ENCODE measurements around the gene LUC7L.
A peak's percentile ranks its signal among the peaks of the same experiment; 100 is the strongest.

LUC7L gene

GRCh38 chr16:194516-194915 is 34.7 kb downstream of the LUC7L start:
- no peak for DNase-seq (ENCODE audit: low read depth)
- TF ChIP-seq, protein P1, sequence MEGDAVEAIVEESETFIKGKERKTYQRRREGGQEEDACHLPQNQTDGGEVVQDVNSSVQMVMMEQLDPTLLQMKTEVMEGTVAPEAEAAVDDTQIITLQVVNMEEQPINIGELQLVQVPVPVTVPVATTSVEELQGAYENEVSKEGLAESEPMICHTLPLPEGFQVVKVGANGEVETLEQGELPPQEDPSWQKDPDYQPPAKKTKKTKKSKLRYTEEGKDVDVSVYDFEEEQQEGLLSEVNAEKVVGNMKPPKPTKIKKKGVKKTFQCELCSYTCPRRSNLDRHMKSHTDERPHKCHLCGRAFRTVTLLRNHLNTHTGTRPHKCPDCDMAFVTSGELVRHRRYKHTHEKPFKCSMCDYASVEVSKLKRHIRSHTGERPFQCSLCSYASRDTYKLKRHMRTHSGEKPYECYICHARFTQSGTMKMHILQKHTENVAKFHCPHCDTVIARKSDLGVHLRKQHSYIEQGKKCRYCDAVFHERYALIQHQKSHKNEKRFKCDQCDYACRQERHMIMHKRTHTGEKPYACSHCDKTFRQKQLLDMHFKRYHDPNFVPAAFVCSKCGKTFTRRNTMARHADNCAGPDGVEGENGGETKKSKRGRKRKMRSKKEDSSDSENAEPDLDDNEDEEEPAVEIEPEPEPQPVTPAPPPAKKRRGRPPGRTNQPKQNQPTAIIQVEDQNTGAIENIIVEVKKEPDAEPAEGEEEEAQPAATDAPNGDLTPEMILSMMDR (IDR thresholded peaks at IDR 0.05; ENCODE audit: insufficient read depth, low read depth, low read length, missing control alignments), result no peak
- no peak overlapping the region for H3K4me3 ChIP-seq (ENCODE audit: low read length)

DNA sequence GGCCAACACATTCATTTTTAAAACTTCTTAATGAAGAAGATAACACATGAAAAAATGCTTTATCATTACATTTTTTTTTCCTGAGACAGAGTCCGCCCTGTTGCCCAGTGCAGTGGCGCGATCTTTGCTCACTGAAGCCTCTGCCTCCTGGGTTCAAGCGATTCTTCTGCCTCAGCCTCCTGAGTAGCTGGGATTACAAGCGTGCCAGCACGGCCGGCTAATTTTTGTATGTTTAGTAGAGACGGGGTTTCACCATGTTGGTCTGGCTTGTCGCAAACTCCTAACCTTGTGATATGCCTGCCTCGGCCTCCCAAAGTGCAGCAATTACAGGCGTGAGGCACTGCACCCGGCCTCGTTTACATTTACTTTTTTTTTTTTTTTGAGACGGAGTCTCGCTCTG is 35.8 kb downstream of the LUC7L start:
- DNase-seq (ENCODE audit: low read depth), result no peak
- TF ChIP-seq, protein P1 (IDR thresholded peaks at IDR 0.05; ENCODE audit: insufficient read depth, low read depth, low read length, missing control alignments), result no peak
- no peak overlapping the region for H3K4me3 ChIP-seq (ENCODE audit: low read length)

DNA sequence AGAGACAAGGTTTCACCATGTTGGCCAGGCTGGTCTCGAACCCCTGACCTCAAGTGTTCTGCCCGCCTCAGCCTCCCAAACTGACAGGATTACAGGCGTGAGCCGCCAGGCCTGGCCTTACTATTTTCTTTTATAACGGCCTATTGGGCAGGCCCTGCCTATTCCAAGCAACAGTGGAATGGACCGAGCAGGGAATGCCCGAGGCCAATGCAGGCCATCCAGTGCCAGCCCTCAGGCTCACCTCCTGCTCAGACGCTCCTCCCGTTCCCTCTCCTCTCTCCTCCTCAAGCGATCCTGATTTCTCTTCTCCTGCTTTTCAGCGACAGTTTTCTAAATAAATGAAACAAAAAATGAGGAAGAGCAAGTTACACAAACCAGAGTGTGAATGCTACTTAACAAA is 36.6 kb downstream of the LUC7L start:
- no peak overlapping the region for H3K4me3 ChIP-seq (ENCODE audit: low read length)

GRCh38 chr16:191831-192230 is 37.4 kb downstream of the LUC7L start:
- TF ChIP-seq, protein P1 (IDR thresholded peaks at IDR 0.05; ENCODE audit: insufficient read depth, low read depth, low read length, missing control alignments), result no peak
- no peak overlapping the region for H3K4me3 ChIP-seq (ENCODE audit: low read length)
- no peak for DNase-seq (ENCODE audit: low read depth)

More for the DNA sequence above, 36.6 kb downstream of the LUC7L start:
- no peak for DNase-seq (ENCODE audit: low read depth)
- TF ChIP-seq, protein P1 (IDR thresholded peaks at IDR 0.05; ENCODE audit: insufficient read depth, low read depth, low read length, missing control alignments), result no peak

GRCh38 chr16:189604-190186 is 39.6 kb downstream of the LUC7L start:
- no peak overlapping the region for H3K4me3 ChIP-seq (ENCODE audit: low read length)
- DNase-seq (ENCODE audit: low read depth), result no peak
- TF ChIP-seq, protein P1 (IDR thresholded peaks at IDR 0.05; ENCODE audit: insufficient read depth, low read depth, low read length, missing control alignments), result no peak

DNA sequence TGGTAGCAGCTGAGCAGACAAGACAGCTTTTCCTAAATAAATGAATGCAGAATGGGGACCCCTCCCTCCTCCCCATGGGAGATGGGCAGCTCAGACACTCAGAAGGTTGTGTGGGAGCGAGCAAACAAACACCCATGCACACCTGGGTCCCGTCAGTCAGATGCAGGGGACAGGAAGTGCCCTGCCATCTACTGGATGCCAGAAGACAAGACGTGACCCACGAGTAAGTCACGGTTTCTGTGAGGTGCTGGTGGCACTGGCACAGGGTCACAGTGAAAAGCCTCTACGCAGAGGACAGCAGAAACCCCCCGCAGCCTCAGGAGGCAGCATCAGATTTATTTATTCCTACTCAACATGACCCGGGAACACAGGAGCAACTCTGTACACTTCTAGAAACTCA is 40.6 kb downstream of the LUC7L start:
- no peak for DNase-seq (ENCODE audit: low read depth)
- no peak overlapping the region for H3K4me3 ChIP-seq (ENCODE audit: low read length)
- TF ChIP-seq, protein P1 (IDR thresholded peaks at IDR 0.05; ENCODE audit: insufficient read depth, low read depth, low read length, missing control alignments), result peak; percentile 9

DNA sequence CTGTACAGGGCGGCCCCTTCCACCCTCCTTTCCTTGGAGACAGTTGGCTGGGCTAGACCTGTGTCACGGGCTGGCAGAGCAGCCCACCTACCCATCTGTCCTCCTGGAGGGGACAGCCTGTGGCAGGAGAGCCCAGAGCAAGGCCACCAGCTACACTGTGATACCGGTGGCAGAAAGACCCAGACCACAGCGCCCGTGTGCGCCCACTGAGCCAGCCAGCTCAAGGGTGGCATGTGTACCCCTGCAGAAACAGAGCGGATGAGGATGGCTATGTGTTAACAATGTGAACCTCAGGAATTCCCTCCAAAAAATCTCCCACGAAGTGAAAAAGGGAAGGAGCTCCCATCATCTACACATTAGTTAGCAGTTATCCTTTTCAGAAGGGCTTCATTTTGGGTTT is 41.9 kb downstream of the LUC7L start:
- TF ChIP-seq, protein P1 (IDR thresholded peaks at IDR 0.05; ENCODE audit: insufficient read depth, low read depth, low read length, missing control alignments), result no peak
- no peak for DNase-seq (ENCODE audit: low read depth)
- H3K4me3 ChIP-seq (ENCODE audit: low read length), result no peak overlapping the region

All from epithelial cell of esophagus (primary cell).